Stimulated activated CD4-positive, alpha-beta T cell treated with anti-CD3 and anti-CD28 coated beads, Interleukin-2, amount 100 ng/mL, for 4 hours (primary cell): ENCODE measurements around the gene HOXD13.

ENCODE experiments used
- DNase-seq: peaks from one replicate; pipeline ENCODE4 v3.0.0-alpha.2; 2020; ENCODE audit warnings: low read depth

Gene HOXD13

DNA sequence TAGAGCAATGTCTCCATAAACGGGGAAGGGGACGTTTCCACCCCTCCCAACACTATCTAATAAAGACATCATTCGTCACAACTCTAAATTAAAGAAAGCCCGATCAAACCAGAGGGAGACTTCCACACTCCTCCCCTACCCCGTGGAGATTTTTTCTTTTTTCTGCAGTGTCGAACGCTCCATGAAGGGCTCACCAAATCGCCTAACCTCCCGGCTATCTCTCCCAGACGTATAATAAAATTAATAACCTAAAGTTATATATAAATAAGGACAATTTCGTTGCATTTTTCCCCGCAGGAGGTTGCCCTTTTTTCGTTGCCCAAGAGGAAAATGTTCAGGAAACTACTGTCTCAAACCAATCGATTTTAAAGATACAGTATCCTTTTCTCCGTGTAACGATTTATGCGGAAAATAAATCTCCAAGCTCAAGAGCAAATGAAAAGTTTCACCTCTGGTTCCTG, 11.1 kb upstream of the HOXD13 start:
- no peak for DNase-seq

DNA sequence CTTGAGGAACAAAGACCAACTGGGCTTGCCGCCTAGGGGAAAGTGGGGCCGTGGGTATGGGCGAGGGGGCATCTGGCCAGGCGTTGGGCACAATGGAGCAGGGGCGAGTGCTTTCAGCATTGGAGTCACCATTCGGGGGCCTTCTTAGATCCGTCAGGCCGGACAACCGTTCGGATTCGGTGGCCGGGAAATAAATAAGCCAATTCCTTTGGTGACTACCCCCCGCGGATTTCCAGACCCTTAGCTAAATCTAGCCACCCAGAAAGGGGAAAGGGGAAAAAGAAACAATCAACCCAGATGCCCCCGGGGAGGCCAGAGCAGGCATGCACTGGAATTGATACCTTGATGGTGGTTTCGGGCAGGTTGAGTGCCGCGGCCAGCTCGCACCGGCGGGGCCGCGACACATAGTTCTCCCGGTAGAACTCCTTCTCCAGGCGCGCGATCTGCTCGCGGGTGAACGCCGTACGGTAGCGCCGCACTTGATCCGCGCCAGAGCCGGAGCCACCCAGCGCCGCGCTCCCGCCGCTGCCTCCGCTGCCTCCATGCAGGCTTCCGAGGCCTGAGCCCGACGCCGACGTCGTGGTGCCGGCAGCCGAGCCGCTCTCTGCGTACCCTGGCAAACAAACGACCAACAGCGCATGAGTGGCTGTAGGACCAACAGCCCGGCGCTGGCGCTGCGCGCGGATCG, 10.5 kb upstream of the HOXD13 start:
- no peak for DNase-seq

DNA sequence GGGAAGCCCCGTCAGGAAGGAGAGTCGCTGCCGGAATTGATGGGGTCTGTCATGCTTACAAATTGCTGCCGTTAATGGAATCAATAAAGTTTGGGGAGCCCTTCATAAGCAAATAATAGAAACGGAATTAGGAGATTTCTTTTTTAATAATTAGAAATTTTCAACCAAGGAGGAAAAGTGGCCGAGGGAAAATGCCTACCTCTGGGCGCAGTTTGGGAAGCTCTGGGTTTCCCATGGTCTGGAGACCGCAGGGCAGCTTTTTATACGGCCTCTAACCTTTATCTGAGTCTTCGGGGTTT, 10.0 kb upstream of the HOXD13 start:
- DNase-seq = no peak

DNA sequence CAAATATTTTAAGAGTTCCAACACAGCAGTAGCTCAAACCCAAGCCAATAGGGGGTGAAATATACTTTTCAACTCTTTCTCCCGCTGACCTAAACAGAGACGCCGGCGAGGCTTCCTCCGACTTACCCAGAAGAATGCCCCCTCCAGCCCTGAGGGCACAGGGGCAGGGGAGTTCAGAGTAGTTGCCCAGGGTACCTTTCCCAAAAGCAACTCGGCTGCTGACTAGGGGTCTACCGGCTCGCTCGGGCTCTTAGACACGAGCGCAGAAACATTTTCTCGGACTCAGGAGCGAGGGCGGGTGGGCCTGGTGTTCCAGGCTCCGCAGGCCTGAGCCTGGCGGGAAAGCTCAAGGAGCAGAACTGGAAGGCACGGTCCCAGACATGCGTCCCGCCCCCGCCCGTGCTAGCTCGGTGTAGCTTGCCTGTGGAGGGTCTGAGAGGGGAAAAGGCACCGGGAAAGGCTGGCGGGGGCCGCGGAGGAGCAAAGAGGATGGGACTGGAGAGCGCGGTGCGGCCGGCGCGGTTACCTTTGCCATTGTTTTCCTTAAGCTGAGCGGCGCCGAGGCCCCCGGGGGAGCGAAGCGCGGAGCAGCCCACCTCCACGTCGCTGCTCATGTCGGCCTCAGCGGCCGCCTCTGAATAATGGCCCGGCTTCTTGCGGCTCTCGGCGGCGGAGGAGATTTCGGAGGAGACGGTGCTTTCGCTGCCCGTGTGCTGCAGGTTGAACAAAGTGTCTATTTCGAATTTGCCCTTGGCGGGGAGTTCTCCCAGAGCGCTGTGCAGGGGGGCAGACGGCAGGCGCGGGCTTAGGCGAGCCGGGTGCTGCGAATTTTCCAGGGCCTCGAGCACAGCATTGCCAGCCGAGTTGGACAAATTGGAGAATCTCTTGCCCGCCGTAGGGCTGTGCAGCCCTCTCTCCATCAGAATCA, 9.4 kb upstream of the HOXD13 start:
- DNase-seq = no peak

DNA sequence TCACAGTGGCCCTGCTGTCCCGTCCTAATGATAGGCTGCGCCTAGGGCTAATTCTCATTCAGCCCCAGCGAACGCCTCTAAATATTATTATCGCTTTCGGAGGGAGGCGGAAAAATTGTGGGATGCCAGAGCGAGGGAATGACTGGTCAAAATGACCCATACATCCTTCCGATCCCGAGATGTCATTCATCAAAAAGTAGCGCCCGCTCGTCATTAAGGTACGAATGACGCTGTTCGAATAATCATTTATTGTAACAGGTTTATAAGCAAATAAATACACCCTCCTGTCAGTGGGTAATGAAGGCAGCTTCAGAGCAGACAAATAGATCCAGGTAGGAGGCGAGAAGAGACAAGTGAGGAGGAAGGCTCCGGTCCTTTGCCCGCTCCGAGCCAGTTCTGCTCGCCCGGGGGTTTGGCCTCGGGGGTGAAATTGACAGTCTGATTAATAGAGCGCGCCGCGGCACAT, 8.7 kb upstream of the HOXD13 start, which contains the start of gene EVX2:
EVX2 (minus strand) TSS at position 167 of the 466 bp plus-strand sequence. CDS start 186 bp downstream, outside the sequence.
- no peak for DNase-seq

DNA sequence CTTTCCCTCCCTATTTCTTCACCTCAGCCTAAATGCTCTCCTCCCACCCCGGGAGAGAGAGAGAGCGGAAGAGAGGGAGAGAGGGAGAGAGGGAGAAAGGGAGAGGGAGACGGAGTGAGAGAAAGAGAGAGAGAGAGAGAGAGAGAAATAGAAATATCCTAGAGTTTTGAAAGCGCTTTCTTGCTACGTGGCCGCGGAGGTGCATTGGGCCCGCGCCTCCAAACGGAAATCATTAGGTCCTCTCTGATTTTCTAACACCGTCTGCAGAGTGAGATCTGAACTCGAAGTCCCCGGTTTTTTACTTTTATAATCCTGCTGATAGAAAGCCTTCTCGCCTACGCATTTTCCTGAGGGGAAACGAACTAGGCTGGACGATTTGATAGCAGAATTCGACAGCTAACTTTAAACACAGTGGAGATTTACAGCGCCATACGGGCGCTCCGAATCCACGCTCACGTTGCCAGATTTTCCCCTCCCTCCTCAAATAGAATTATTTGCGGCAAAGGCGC, 7.9 kb upstream of the HOXD13 start:
- no peak for DNase-seq

DNA sequence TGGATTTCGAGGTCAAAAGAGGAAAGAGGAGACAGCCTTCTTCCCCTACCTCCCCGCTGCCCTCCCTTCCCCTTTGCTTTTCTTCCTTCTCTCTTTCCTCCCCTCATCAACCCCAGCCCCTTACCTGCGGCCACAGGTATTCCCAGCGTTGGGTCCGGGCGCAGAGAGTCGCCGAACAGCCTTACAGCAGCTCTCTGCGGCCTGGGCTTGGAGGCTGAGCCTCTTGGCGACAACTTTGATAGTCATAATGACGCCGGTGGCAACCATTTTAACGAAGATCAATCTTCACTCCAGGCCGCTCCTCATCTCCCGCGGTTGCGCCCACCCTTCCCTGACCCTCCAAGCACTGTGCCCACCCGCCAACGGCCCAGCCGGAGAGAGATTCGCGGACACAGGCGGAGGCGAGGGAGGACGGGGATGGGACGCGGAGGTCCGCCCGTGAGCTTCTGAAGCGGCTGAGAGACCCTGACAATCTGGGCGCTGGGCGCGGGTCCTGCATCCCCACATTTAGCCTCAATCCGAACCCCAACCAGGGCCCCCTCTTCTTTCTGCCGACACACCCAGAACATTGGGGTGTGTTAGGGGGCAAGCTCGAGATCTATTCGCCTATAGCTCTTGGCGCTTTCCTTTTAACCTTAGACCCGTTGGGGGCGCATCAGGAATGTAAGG, 7.3 kb upstream of the HOXD13 start:
- no peak for DNase-seq

DNA sequence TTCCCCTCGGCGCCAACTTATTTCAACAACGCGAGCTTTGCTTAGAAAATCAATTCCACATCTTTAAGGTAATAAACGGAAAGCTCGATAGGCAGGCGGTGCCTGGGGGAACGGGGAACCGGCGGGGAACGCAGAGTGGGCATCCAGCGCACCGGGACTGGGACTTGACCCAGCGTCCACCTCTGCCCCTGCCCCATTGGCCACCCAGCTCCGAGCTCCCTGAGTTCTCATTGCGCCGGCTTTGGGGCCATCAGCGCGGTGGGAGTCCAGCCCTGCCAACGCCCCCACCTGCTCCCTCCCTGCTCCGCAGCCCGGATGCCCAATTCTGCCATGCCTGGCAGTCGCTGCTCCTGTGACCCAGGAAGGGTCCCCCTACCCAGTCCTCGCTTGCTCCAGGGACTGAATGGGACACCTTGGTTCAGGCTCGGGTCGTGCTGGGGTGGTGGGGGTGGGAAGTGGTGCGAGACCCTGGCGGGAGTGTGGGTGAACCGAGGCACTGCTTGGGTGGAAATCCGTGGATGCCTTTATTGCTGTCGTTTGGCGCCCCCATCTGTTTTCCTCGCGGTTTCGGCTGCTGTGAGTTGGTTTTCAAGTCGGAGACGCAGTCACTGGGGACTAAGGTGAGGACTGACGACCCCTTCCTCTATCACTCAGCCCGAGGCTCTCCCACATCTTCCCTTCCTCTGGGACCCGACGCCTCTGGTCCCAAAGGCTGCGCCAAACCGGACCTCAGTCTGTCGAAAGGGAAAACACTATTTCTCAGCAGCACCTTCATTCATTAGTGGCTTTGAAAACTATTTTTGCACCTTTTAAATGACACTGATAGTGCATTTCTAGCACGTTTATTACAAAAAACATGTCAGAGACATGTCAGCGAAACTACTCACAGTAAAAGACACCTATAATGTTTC, 6.4 kb upstream of the HOXD13 start:
- DNase-seq = no peak

DNA sequence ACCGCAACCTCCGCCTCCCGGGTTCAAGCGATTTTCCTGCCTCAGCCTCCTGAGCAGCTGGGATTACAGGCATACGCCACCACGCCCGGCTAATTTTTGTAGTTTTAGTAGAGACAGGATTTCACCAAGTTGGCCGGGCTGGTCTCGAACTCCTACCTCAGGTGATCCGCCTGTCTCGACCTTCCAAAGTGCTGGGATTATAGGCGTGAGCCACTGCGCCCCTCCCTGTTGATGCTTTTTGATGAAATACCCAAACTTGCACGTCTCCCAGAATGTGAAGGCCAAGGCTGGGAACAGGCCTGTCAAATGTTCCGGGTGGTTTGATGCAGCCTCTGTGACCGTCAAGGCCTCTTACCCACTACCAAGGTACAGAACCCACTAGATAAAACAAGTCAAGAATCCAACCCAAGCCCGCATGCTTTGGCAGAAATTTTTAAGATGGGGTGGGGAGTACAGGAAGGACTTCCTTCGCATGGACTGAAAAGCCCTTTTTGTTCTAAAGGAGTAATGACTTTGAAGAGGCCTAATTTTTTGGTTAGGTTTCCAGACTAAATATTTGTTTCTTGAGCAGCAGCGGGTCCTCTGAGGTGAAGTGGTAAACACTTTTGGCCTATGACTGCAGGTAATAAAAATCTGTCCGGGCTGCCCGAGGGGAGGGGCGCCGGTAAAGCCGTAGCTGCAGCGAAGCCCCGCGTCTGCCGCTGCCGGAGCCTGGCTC, 5.0 kb upstream of the HOXD13 start:
- no peak for DNase-seq

DNA sequence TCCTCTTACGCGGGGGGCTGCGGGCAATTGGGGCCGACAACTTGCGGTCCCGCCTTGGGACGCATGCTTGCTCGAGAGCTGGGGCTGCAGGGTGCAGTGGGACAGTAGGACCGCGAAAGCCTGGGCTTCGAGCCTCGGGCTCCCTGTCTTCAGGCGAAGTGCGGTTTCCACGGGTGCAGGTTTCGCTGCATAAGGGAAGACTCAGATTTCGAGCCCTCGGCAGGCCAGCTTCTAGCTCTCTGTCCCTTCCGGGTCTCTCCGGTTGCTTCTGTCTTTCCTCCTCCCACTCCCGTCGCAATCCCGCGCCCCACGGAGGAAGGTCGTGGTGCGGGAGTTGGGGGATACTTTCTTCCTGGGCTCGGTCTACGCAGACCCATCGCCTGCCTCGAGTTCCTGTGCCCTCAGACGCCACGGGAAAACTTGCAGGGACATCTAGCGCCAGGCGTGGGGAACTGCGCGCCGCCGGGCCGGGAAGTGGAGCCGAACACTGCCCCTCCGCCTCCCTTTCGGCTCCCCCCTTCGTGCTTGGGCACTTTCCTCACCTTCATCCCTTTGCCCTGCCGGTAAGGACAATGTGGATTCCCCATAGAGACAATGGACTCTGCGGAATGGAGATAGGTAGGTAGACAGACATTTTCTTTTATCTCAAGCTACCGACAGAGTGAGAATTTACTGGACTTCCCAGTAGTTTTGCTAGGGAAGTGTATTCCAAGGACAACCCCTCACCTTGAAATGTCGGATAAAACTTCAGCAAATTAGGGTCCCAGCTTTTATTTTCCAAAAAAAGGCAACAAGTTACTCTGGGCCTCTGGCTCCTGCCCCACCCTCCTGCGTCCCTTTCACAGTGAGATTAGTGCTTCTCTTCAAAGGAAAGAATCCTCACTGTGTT, 4.2 kb upstream of the HOXD13 start:
- DNase-seq = no peak

DNA sequence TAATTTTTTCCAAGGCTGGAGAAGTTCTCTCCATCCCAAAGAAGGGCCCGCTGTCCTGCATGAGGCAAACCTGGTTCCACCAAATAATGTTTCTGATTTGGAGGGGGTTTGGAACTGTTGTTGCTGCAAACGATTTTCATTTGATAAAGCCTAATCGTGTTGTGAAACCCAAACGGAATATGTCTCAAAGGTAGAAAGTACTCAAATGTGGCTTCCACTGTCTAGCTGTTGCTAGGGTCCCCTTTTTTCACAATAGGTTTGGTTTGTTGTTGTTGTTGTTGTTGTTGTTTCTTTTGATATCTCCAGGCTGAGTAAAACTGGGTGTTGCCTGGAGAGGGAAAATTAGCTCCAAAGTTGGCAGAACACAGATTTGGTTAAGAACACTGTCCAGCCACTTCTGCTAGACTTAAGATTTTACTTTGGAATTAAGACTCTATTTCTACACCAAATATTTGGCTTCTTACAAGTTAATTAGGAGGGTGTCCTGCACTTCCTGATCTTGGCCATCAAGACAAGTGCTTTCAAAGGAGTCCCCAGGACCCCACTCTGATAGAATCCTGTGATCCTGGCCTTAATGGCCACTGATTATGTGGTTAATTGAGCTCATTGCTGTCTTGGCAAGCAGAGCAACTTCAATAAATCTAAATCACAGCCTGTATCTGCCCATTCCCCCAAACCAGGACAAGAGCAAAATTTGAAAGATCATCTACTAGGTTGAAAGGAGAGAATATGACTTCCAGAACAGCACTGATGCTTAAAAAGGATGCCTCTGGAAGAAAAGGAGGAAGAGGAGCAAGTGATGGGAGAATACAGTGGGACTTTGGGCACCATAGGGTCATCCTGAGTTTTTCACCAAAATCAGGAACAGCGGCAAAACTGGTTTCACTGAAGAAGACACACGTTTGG, 3.3 kb upstream of the HOXD13 start:
- DNase-seq = no peak

DNA sequence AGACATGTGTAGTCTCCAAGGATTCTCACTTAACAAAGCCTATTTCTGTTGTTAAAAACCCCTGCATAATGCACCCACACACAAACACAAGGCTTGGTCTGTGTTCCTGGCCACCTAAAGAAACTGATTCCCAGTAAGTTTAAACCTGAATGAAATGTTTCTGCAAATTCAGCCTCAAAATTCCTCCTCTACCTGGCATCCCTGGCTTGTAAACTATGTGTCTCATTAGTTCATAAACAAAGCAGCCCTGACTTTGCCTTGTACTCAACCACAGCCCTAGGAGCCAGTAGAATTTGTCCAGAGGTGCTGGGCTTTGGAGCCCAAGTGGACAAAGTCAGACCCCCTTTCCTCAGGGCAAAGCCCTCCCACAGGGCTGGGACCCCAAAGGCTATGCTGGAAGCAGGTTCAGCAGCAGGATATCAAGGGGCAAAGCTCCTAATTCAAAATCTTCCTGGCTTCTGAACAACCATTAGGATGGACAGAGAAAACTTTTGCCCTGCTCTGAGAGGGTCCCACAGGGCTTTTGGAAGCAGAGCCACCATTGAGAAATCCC, 2.6 kb upstream of the HOXD13 start:
- DNase-seq = no peak

DNA sequence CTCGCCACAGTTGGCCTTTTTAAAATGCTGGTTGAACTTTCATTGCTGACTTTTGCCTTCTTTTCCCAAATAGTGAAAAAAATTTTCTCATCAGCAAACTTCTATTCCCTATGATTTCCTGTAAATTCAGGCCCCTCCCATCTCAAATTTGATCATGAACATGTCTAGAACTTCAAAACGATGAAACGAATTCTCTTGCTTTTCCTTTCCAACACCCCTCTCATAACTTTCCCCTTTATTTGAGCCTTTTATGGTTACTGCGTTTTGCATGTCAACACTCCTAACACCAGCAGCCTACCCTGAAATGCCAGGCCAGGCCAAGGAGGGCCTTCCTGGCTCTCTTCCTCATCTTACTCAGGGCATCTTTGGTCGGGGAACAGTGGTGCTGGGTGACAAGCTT, 1.7 kb upstream of the HOXD13 start:
- no peak for DNase-seq

DNA sequence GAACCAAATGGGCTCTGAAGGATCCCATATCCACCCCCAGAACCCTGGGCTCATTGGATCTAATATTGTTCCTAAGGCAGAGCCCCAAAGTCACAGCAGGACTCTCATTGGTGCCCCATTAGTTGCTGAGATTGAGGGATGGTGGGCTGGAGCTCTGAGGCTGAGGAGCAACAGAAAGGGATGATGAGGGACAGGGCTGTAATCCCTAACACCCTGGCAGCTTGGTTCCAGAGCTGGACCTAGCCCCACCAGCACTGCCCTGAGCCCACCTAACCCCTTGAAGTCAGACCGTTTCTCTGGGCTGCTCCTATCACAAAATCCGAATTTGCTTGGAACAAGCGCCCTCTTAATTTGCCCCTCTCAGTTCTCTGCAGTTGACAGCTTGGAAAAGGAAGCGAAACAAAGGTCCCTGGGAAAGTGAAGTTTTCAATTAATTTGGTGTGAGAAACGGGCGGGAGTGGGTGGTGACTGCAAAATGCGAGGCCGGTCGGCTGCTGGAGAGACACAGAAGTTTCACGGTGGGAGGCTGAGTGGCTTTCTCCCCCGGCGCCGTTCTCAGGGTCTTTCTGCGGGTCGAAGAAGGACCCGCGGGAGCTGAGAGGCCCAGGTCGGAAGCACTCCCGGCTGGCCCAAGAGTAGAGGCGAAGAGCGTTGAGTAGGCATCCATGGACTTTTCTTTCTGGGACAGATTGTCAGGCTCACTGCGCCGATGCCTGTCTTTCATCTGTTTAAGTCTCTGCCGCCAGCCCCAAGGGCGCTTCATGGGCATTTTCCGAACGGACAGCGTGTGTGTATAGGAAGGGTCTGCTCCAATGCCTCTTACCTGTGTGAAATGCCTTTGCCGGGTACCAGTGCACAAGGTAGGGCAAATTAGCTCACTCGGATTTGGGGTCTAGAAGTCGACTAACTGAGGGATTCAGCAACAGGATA, 927 bp upstream of the HOXD13 start:
- no peak for DNase-seq

DNA sequence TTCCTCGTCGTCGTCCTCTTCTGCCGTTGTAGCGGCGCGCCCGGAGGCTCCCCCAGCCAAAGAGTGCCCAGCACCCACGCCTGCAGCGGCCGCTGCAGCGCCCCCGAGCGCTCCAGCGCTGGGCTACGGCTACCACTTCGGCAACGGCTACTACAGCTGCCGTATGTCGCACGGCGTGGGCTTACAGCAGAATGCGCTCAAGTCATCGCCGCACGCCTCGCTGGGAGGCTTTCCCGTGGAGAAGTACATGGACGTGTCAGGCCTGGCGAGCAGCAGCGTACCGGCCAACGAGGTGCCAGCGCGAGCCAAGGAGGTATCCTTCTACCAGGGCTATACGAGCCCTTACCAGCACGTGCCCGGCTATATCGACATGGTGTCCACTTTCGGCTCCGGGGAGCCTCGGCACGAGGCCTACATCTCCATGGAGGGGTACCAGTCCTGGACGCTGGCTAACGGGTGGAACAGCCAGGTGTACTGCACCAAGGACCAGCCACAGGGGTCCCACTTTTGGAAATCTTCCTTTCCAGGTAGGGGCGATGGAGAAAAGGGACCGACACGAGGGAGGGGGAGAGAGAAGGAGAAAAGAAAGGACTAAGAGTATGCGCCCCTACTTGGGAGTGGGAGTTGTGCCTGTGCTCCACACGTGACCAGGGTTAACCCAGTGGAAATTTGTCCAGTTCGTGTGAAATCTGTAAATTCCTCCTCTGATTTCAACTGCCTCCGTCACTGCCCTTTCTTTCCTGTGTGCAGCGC, 800 bp downstream of the HOXD13 start:
- DNase-seq = no peak

DNA sequence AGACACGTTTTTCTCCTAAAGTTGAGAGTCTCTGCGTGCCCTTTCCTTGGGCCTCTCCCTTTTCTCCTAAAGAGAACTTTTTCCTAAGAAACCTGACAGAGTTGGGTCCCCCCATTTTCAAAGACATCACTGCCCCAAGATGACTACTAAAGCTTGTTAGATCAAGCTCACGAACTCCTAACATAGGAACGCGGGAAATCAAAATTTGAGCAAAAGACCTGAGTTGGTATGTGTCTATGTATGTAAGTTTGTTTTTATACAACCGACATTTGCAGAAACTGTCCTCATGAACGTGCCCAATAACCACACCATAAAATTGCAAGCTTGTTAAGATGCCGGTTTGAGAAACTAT, 1.4 kb downstream of the HOXD13 start:
- DNase-seq = no peak

DNA sequence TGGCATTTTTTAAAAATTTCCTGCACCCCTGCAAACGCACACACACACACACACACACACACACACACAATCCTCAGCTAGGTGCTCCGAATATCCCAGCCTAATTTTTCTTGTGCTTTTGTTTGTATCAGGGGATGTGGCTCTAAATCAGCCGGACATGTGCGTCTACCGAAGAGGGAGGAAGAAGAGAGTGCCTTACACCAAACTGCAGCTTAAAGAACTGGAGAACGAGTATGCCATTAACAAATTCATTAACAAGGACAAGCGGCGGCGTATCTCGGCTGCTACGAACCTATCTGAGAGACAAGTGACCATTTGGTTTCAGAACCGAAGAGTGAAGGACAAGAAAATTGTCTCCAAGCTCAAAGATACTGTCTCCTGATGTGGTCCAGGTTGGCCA, 1.8 kb downstream of the HOXD13 start:
- no peak for DNase-seq
